DND-41 (cell line): Measurements from ENCODE around the gene NOC4L.

Experiments
- ATAC-seq: fragments of 200-7000 bp; cut with Tn5 transposase; 3 replicates; pipeline ENCODE4 v1.9.1; 2021; ENCODE audit warnings: low read depth; ENCODE audit not compliant: insufficient read depth
- DNase-seq: peaks from one replicate; pipeline ENCODE4 v3.0.0-alpha.2; 2020
- H2AFZ ChIP-seq: 2 replicates; pipeline ENCODE4 v1.6.0; 2012; ENCODE audit warnings: low read depth, low read length
- H3K27ac ChIP-seq: 2 replicates; pipeline ENCODE4 v1.5.1; 2012; ENCODE audit warnings: low read length, inconsistent platforms
- H3K27me3 ChIP-seq: fragments of 200-600 bp; sonication (generic); 2 replicates; pipeline ENCODE4 v1.6.0; 2012; ENCODE audit warnings: low read length, mild to moderate bottlenecking, inconsistent platforms; ENCODE audit not compliant: insufficient read depth, poor library complexity
- H3K36me3 ChIP-seq: 2 replicates; pipeline ENCODE4 v1.5.1; 2012; ENCODE audit warnings: low read length, inconsistent platforms; ENCODE audit not compliant: insufficient read depth
- H3K4me1 ChIP-seq: 2 replicates; pipeline ENCODE4 v1.5.1; 2012; ENCODE audit warnings: mild to moderate bottlenecking, low read length; ENCODE audit not compliant: insufficient read depth
- H3K4me2 ChIP-seq: 2 replicates; pipeline ENCODE4 v1.6.0; 2012; ENCODE audit warnings: mild to moderate bottlenecking, moderate library complexity, low read length, inconsistent platforms; ENCODE audit not compliant: insufficient read depth
- H3K4me3 ChIP-seq, 2 experiments: fragments of 200-600 bp in 1 of 2; shearing (Covaris generic) in 1 of 2; 2 replicates each; pipeline ENCODE4 v1.5.1; 2012 to 2016; ENCODE audit warnings: inconsistent platforms in 2 of 2, low read length in 2 of 2, mild to moderate bottlenecking in 2 of 2, low read depth in 1 of 2, moderate library complexity in 1 of 2
- H3K79me2 ChIP-seq: 2 replicates; pipeline ENCODE4 v1.6.0; 2012; ENCODE audit warnings: low read length, inconsistent platforms; ENCODE audit not compliant: insufficient read depth
- H3K9ac ChIP-seq: 2 replicates; pipeline ENCODE4 v1.6.0; 2012; ENCODE audit warnings: low read depth, mild to moderate bottlenecking, inconsistent platforms, low read length, moderate library complexity
- H3K9me3 ChIP-seq: 2 replicates; pipeline ENCODE4 v1.5.1; 2012; ENCODE audit warnings: low read length, moderate library complexity, mild to moderate bottlenecking, inconsistent platforms; ENCODE audit not compliant: insufficient read depth, severe bottlenecking
- H4K20me1 ChIP-seq: 2 replicates; pipeline ENCODE4 v1.6.0; 2012; ENCODE audit warnings: low read length; ENCODE audit not compliant: insufficient read depth
- EZH2 ChIP-seq: IDR thresholded peaks from 3 replicates; pipeline ENCODE4 v1.6.1; 2012; ENCODE audit warnings: borderline replicate concordance, low read depth, mild to moderate bottlenecking, moderate library complexity, low read length, inconsistent platforms; ENCODE audit not compliant: severe bottlenecking
- TF ChIP-seq, protein P1 (sequence below): IDR thresholded peaks from 2 replicates; pipeline ENCODE4 v1.5.1; 2012; ENCODE audit warnings: borderline replicate concordance, low read length, moderate library complexity, mild to moderate bottlenecking; ENCODE audit not compliant: poor library complexity, severe bottlenecking; ENCODE audit errors: extremely low read depth

Gene NOC4L

GRCh38 chr12:132117558-132117875, 26.7 kb upstream of the NOC4L start:
- no peak overlapping the region for H3K9ac ChIP-seq
- H3K79me2 ChIP-seq = no peaks in the 10 kb centered on the region
- ATAC-seq (peak; percentile 69), DNase-seq (no peak)
- H3K4me1 ChIP-seq = no peaks in the 10 kb centered on the region
- H3K27me3 ChIP-seq = no peaks in the 10 kb centered on the region
- H2AFZ ChIP-seq = no peak overlapping the region
- H3K36me3 ChIP-seq = peaks cover 84% of the 10 kb centered on the region
- H3K27ac ChIP-seq = no peak overlapping the region
- H3K4me3 ChIP-seq = no peak overlapping the region
- H3K4me2 ChIP-seq = no peak overlapping the region
- no peaks in the 10 kb centered on the region for H3K9me3 ChIP-seq
- no peak for TF ChIP-seq EZH2
- TF ChIP-seq, protein P1, sequence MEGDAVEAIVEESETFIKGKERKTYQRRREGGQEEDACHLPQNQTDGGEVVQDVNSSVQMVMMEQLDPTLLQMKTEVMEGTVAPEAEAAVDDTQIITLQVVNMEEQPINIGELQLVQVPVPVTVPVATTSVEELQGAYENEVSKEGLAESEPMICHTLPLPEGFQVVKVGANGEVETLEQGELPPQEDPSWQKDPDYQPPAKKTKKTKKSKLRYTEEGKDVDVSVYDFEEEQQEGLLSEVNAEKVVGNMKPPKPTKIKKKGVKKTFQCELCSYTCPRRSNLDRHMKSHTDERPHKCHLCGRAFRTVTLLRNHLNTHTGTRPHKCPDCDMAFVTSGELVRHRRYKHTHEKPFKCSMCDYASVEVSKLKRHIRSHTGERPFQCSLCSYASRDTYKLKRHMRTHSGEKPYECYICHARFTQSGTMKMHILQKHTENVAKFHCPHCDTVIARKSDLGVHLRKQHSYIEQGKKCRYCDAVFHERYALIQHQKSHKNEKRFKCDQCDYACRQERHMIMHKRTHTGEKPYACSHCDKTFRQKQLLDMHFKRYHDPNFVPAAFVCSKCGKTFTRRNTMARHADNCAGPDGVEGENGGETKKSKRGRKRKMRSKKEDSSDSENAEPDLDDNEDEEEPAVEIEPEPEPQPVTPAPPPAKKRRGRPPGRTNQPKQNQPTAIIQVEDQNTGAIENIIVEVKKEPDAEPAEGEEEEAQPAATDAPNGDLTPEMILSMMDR = no peak
- no peaks in the 10 kb centered on the region; the same call in 1 of the 2 replicates for H4K20me1 ChIP-seq

GRCh38 chr12:132118876-132119275, 25.4 kb upstream of the NOC4L start:
- no peak for TF ChIP-seq EZH2
- TF ChIP-seq, protein P1 = no peak
- Histone ChIP-seq H3K27me3 (no peaks in the 10 kb centered on the region), H3K79me2 (no peaks in the 10 kb centered on the region), H3K4me3 (no peak overlapping the region), H3K4me1 (no peaks in the 10 kb centered on the region), H3K9ac (no peak overlapping the region), H3K27ac (no peak overlapping the region), H3K9me3 (no peaks in the 10 kb centered on the region), H4K20me1 (no peaks in the 10 kb centered on the region; the same call in 1 of the 2 replicates), H3K36me3 (peaks cover 79% of the 10 kb centered on the region), H3K4me2 (no peak overlapping the region), H2AFZ (no peak overlapping the region)
- no peak for DNase-seq
- ATAC-seq = no peak

GRCh38 chr12:132121283-132121682, 23.0 kb upstream of the NOC4L start:
- H3K4me3 ChIP-seq = no peak overlapping the region
- no peak for TF ChIP-seq EZH2
- TF ChIP-seq, protein P1 = no peak
- H4K20me1 ChIP-seq = peaks cover 2% of the 10 kb centered on the region
- no peak overlapping the region for H3K27ac ChIP-seq
- no peaks in the 10 kb centered on the region for H3K9me3 ChIP-seq
- H2AFZ ChIP-seq = no peak overlapping the region
- no peaks in the 10 kb centered on the region for H3K79me2 ChIP-seq
- peaks cover 78% of the 10 kb centered on the region for H3K36me3 ChIP-seq
- no peak overlapping the region for H3K9ac ChIP-seq
- H3K27me3 ChIP-seq = no peaks in the 10 kb centered on the region
- no peaks in the 10 kb centered on the region for H3K4me1 ChIP-seq
- no peak overlapping the region for H3K4me2 ChIP-seq
- no peak for DNase-seq
- ATAC-seq = no peak
